Measurements from ENCODE around the gene IGFL1.
"Not testable (repeated sequence)": the region's sequence is repeated elsewhere in the genome, so short reads cannot be mapped to it uniquely, and the experiment has no call there.

IGFL1 gene

GRCh38 chr19:46229442-46229841 lies at the start of gene IGFL1:
IGFL1 (plus strand) TSS chr19:46229742; CDS start chr19:46229775, 33 bp downstream.
- no peak for DNase-seq (ENCODE audit: low read depth)

DNA sequence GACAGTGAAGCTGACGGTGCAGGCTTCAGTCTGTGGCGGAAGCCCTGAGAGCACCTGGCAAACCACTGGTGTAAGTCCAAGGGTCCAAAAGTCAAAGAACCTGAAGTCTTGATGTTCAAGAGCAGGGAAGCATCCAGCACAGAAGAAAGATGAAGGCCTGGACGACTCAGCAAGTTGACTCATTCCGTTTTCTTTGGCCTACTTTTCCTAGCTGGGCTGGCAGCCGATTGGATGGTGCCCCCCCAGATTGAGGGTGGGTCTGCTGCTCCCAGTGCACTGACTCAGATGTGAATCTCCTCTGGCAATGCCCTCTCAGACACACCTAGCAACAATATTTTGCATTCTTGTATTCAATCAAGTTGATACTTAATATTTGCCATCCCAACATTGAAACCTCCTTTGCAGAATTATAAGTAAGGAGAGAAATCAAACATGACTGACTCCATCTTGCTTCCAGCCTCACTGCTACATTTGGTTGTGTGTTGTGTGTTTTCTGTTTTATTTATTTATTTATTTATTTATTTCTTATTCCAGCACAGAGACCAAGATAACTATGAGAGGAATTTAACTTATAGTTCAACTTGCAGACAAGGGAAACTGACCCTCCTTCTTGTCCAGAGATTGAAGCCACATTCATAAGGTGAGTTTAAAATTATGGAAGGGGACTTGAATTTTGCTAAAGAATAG lies 48.7 kb upstream of the IGFL1 start:
- DNase-seq (ENCODE audit: low read depth) = no peak

DNA sequence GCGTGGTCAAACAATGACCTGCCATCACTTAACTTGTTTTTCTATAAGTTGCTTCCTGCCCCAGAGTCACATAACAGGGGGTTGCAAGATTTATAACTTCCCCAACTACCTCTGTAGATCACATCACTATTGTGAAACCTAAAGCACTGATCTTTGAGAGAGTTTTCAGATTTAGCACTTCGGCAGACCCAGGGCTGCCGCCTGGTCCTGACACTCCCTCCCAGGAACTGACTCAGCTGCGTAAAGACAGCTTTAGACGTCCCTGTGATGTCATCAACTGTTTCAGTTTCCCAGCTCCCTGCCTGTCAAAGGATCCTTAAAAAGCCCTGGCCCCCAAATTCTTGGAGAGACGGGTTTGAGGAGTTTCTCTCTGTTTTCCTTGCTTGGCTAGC lies 48.2 kb upstream of the IGFL1 start:
- DNase-seq (ENCODE audit: low read depth) = no peak

GRCh38 chr19:46182476-46182875 lies 47.1 kb upstream of the IGFL1 start:
- DNase-seq (ENCODE audit: low read depth) = no peak

- DNase-seq (ENCODE audit: low read depth) = not testable (repeated sequence)
These were observed 44.5 kb upstream of the IGFL1 start for GRCh38 chr19:46184775-46185710.

DNA sequence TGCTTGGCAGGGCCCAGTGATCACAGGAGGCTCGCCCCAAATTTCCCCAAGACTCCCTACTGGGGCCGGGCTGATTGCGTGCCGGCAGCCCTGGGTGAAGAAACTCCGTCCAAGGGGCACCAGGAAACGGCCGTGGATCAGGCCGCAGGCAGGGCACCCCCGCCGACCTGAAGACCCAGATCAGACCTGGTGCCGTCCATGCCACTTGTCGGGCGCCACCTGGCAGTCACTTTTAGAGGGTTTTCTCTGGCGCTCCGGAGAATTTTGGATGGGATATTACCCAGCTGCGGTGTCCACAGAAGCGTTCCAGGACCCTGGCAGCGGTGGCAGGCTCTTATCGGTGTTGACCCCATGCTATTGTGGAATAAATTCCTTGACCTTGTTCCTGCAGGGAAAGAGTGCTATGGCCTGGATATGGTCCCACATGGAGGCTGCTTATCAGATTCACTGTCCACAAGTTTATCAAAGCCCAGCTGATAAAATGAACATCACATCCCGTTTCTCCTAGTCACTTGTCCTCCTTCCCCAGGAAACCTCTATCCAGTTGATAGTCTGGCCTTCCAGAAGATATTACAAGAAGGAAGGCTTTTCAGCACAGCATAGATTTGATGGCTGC lies 43.3 kb upstream of the IGFL1 start:
- no peak for DNase-seq (ENCODE audit: low read depth)

GRCh38 chr19:46186717-46187101 lies 42.8 kb upstream of the IGFL1 start:
- DNase-seq (ENCODE audit: low read depth) = no peak

DNA sequence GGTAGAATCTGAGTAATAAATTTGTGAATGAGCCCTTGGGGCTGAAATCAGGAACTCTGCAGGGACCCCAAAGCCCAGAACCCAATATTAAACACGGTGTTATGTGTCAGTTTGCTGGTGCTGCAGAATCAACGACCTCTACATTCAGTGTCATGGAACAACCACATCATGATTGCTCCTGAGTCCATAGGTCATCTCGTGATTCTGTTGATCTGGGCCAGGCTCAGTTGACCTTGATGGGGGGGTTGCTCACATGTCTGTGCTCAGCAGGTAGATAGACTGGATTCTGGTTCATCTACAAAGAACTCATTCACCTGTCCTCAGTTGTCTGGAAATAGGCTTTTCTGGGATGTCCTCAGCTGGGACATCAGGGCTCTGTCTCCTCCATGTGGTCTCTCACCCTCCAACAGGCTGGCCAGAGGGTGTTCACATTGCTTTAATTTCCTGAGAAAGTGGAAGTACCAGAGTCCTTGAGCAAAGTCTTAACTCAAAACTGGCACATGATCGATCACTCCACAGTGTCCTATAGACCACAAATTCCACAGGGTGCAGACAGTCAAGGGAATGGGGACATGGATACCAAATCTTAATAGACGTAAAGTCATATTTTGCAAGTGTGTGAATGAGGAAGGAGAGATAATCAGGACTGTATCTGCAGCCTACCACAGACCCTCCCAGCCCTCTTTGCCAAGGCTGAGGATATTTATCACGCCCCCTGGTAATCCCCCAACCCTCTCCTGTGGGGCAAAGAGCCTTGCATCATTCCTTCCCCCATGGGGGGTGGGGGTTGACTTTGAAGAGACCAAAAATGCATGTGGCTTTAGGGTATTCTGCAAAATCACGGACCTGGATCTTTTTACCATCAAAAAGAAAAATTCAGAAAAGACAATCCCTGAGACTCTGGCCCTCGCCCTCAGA lies 39.3 kb upstream of the IGFL1 start:
- no peak for DNase-seq (ENCODE audit: low read depth)

DNA sequence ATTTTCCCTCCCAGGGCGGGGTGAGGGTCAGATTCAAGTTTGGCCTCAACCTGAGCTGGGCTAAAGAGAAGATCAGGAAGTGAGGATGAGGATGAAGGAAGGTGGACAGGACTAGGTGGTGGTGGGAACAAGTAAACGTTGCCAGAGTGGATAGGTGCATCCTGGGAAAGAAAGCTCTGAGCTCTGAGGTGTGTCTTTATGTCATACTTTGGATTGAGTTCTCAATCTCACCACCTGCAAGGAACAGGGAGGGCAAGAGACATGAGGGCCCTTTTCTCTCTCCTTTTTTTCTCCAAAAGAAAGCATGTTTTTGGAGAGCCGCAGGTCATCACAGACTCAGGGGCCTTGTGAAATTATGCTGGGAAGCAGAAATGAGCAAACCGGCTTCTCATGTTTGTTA lies 38.2 kb upstream of the IGFL1 start:
- DNase-seq (ENCODE audit: low read depth) = no peak

GRCh38 chr19:46191972-46192371 lies 37.6 kb upstream of the IGFL1 start:
- no peak for DNase-seq (ENCODE audit: low read depth)

- DNase-seq (ENCODE audit: low read depth) = not testable (repeated sequence)
These were observed 36.9 kb upstream of the IGFL1 start for GRCh38 chr19:46192626-46192991.

- DNase-seq (ENCODE audit: low read depth) = no peak
These were observed 36.4 kb upstream of the IGFL1 start for GRCh38 chr19:46192992-46193650.

GRCh38 chr19:46193678-46194077 lies 35.9 kb upstream of the IGFL1 start:
- DNase-seq (ENCODE audit: low read depth) = no peak

GRCh38 chr19:46195104-46195503 lies 34.4 kb upstream of the IGFL1 start:
- DNase-seq (ENCODE audit: low read depth) = no peak

DNA sequence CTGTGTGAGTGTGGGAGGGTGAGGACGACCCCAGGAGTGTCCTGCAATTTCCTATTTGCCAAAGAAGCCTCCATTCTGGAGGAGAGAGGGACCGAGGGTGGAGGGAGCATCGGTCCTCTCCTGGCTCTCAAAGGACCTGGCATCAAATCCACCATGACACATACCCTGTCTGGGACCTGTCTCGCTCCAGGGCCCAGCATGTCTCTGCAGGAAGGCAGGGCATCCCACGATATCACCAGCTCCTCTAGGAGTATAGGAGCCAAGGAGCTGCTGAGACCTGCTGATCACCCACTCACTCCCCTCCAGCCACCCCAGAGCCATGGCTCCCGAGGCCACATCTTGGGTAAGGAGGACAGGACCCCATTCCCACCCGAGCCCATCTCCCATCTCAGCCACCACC lies 33.6 kb upstream of the IGFL1 start:
- not testable (repeated sequence) for DNase-seq (ENCODE audit: low read depth)

GRCh38 chr19:46196410-46197124 lies 33.0 kb upstream of the IGFL1 start:
- DNase-seq (ENCODE audit: low read depth) = no peak

DNA sequence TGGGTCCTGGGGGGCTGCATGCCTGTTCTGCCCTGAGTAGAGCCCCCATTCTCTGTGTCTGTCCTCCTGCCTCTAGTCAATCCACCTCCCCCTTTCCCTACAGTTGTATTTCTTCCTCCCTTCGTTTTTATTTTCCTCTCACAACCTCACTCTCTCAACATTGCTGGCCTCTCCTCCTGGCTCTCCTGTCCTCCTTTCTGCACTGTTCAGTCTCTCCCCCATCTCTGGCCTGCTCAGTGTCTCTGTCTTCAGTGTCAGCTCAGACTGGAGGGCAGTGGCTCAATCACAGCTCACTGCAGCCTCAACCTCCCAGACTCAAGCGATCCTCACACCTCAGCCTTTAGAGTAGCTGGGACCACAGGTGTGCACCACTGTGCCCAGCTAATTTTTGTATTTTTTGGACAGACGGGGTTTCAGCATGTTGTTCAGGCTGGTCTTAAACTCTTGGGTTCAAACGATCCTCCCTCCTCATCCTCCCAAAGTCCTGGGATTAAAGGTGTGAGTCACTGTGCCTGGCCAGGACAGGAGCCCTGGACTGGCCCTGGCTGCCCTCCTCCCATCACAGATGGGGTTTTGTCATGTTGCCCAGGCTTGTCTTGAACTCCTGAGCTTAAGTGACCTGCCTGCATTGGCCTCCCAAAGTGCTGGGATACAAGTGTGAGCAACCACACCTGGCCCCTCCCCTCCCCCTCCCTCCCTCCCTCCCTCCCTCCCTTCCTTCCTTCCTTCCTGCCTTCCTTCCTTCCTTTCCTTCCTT lies 32.0 kb upstream of the IGFL1 start:
- DNase-seq (ENCODE audit: low read depth) = no peak

DNA sequence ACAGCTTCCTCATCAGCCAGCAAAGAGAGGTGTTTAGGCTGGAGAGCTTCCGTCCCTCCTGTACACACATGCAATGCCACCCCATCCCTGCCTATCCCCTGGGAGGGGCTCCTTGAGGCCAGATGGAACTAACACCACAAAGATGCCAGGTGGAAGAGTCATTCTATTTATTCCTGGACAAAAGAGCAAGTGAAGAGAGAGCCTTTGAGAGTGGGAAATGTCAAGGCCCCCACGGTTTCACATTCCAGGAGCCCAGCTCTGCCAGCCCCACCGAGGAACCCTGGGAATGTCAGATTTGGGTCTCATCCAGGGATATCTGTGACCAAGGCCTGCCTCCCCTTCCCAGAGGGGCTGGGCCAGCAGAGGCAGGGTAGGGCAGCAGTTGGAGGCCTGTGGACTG lies 30.8 kb upstream of the IGFL1 start:
- no peak for DNase-seq (ENCODE audit: low read depth)

DNA sequence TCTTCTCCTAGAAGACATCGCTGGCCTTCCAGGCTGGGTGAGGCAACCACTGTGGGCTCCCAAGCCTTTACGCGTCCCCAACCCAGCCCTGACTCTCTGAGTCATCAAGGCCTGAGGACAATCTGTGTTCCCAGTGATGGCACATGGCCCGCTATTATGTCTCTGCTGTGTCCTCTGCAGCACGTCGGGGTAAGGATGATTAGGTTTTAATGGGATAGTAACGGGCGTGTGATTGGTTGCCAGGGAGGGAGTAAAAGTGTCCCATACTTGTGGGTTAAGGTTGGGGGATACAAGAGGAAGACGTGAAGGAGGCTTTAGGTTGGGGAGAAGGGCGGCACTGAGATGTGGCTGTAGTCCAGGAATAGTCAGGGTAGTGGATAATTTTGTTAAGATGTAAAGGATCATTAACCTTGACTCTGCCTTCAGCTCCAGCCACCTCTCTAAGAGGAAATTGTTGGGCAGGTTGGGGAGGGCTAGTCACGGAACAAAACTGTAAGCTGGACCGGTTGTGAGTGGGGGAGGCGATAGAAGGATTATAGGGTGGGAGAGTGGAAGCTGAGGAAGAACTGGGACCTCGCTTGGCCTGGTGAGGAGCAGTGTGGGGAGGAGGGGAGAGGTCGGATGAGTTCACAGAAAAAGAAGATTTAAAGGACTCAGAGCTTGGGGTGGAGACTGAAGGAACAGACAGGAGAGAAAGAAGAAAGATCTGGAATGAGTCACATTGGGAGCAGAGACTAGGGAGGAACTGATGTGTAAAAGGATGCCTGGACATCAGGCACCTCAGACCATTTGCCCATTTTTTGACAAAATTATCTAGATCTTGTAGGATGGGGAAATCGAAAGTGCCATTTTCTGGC lies 27.9 kb upstream of the IGFL1 start:
- no peak for DNase-seq (ENCODE audit: low read depth)

Measured in activated T-helper 9 cell treated with anti-CD3 and anti-CD28 coated beads, Interleukin-2, amount 50 U/mL, for 16 hours (primary cell).